Neural progenitor cell (in vitro differentiated cells): ENCODE results near the gene WWOX. TPM values are rescaled to one million over a fixed set of nuclear protein-coding genes. Genes with fewer than 3 reads are reported as not detected.
"Not testable (repeated sequence)": the region's sequence is repeated elsewhere in the genome, so short reads cannot be mapped to it uniquely, and the experiment has no call there.

ENCODE experiments used
- DNase-seq: peaks from one replicate; pipeline ENCODE4 v3.0.0-alpha.2; 2016; ENCODE audit warnings: low spot score
- H2AFZ ChIP-seq: fragments of 200-600 bp; sonication (generic); replicated peaks from 2 replicates; pipeline ENCODE4 v1.6.1; 2016; ENCODE audit warnings: antibody characterized with exemption
- H3F3A ChIP-seq: fragments of 200-600 bp; sonication (generic); 2 replicates; pipeline ENCODE4 v1.6.1; 2016; ENCODE audit warnings: antibody characterized with exemption, low read depth
- H3K27ac ChIP-seq: fragments of 200-600 bp; sonication (generic); 2 replicates; pipeline ENCODE4 v1.5.1; 2016; ENCODE audit warnings: mild to moderate bottlenecking
- H3K27me3 ChIP-seq: fragments of 200-600 bp; sonication (generic); 2 replicates; pipeline ENCODE4 v1.6.1; 2016; ENCODE audit warnings: mild to moderate bottlenecking, moderate library complexity
- H3K36me3 ChIP-seq: fragments of 200-600 bp; sonication (generic); 2 replicates; pipeline ENCODE4 v1.5.1; 2016
- H3K4me1 ChIP-seq: fragments of 200-600 bp; sonication (generic); 2 replicates; pipeline ENCODE4 v1.6.1; 2016; ENCODE audit warnings: mixed run types
- H3K4me2 ChIP-seq: fragments of 200-600 bp; sonication (generic); 2 replicates; pipeline ENCODE4 v1.6.1; 2016
- H3K4me3 ChIP-seq: fragments of 200-600 bp; sonication (generic); 2 replicates; pipeline ENCODE4 v1.5.1; 2016
- H3K79me2 ChIP-seq: fragments of 200-600 bp; sonication (generic); 2 replicates; pipeline ENCODE4 v1.6.1; 2016; ENCODE audit warnings: low read depth
- H3K9ac ChIP-seq: fragments of 200-600 bp; sonication (generic); 2 replicates; pipeline ENCODE4 v1.6.1; 2016
- H3K9me3 ChIP-seq: fragments of 200-600 bp; sonication (generic); 2 replicates; pipeline ENCODE4 v1.5.1; 2016; ENCODE audit warnings: low read depth
- H4K20me1 ChIP-seq: fragments of 200-600 bp; sonication (generic); 2 replicates; pipeline ENCODE4 v1.6.1; 2016; ENCODE audit warnings: low read depth
- H3K27ac Mint-ChIP-seq: 3 replicates; pipeline ENCODE4 v1.8.0; 2021; ENCODE audit warnings: mixed read lengths
- H3K27me3 Mint-ChIP-seq: 2 replicates; pipeline ENCODE4 v1.8.0; 2022; ENCODE audit warnings: low read depth, mild to moderate bottlenecking, inconsistent platforms, moderate library complexity, mixed read lengths; ENCODE audit not compliant: insufficient read depth
- H3K36me3 Mint-ChIP-seq: 3 replicates; pipeline ENCODE4 v1.8.0; 2021; ENCODE audit warnings: mixed read lengths
- H3K4me1 Mint-ChIP-seq: 3 replicates; pipeline ENCODE4 v1.8.0; 2021; ENCODE audit warnings: mixed read lengths
- H3K4me3 Mint-ChIP-seq: 3 replicates; pipeline ENCODE4 v1.8.0; 2021; ENCODE audit warnings: mild to moderate bottlenecking, moderate library complexity, mixed read lengths
- H3K9me3 Mint-ChIP-seq: 3 replicates; pipeline ENCODE4 v1.8.0; 2020; ENCODE audit warnings: mixed read lengths
- CTCF ChIP-seq: fragments of 200-600 bp; sonication (generic); IDR thresholded peaks from 2 replicates; pipeline ENCODE4 v1.5.1; 2017; ENCODE audit warnings: antibody characterized with exemption, mild to moderate bottlenecking
- EZH2 ChIP-seq: fragments of 200-600 bp; sonication (generic); IDR thresholded peaks from 2 replicates; pipeline ENCODE4 v1.6.1; 2017; ENCODE audit warnings: antibody characterized with exemption, mild to moderate bottlenecking, moderate library complexity
- EZH2phosphoT487 ChIP-seq: fragments of 200-600 bp; sonication (generic); IDR thresholded peaks from 2 replicates; pipeline ENCODE4 v1.6.1; 2017; ENCODE audit warnings: antibody characterized with exemption
- total RNA-seq: library from RNA; depleted of rRNA; stranded (reverse); fragments of >200 nt; gene quantifications from 2 replicates; pipeline ENCODE4 v1.2.3, GENCODE V29; 2015; ENCODE audit warnings: low replicate concordance

Gene WWOX
- total RNA-seq, 1 donor from 2014 or later = 63.7 TPM

DNA sequence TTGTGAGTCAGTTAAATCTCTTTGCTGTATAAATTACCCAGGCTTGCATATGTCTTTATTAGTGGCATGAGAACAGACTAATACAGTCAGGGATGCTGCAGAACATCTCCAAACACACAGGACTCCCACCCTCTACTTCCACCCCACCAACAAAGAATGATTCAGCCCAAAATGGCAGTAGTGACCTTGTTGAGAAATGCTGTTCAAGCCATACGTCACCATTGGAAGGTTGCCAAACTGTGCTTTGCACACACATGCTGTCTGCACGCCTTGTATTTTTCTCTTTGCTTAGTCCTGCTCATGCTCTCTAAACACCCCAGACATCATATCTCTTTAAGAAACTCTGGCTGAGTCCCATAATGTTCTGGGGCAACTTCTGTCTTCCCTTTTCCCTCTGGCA lies 589.6 kb downstream of the WWOX start:
- Histone ChIP-seq H3F3A (no peaks in the 10 kb centered on the region), H3K4me2 (no peak overlapping the region), H3K9me3 (no peaks in the 10 kb centered on the region), H3K27me3 (no peaks in the 10 kb centered on the region), H3K4me3 (no peak overlapping the region), H2AFZ (no peak overlapping the region), H3K79me2 (no peaks in the 10 kb centered on the region), H3K27ac (no peak overlapping the region), H3K36me3 (no peaks in the 10 kb centered on the region), H4K20me1 (no peaks in the 10 kb centered on the region), H3K4me1 (no peaks in the 10 kb centered on the region), H3K9ac (no peak overlapping the region)
- Mint-ChIP-seq H3K4me3 (no peak overlapping the region), H3K36me3 (no peaks in the 10 kb centered on the region), H3K4me1 (peaks cover 2% of the 10 kb centered on the region), H3K27ac (no peak overlapping the region), H3K9me3 (peaks cover 4% of the 10 kb centered on the region), H3K27me3 (peaks cover 3% of the 10 kb centered on the region)
- DNase-seq = no peak
- no peak for TF ChIP-seq CTCF
- TF ChIP-seq EZH2phosphoT487 = no peak
- no peak for TF ChIP-seq EZH2

- H3K4me1 Mint-ChIP-seq = peaks cover 6% of the 10 kb centered on the region
- Histone ChIP-seq H3K27ac (no peak overlapping the region), H3K4me3 (no peak overlapping the region), H3K79me2 (no peaks in the 10 kb centered on the region), H3K27me3 (no peaks in the 10 kb centered on the region), H2AFZ (no peak overlapping the region), H4K20me1 (no peaks in the 10 kb centered on the region), H3K4me2 (no peak overlapping the region), H3K9me3 (no peaks in the 10 kb centered on the region), H3F3A (no peaks in the 10 kb centered on the region), H3K36me3 (no peaks in the 10 kb centered on the region), H3K4me1 (no peaks in the 10 kb centered on the region), H3K9ac (no peak overlapping the region)
- TF ChIP-seq CTCF (no peak), EZH2phosphoT487 (no peak), EZH2 (no peak)
- peaks cover 4% of the 10 kb centered on the region for H3K9me3 Mint-ChIP-seq
- H3K36me3 Mint-ChIP-seq = no peaks in the 10 kb centered on the region
- no peak overlapping the region for H3K4me3 Mint-ChIP-seq
- DNase-seq = no peak
- no peak overlapping the region for H3K27ac Mint-ChIP-seq
- H3K27me3 Mint-ChIP-seq = peaks cover 3% of the 10 kb centered on the region
Observed at GRCh38 chr16:78689536-78689935, 590.1 kb downstream of the WWOX start.

DNA sequence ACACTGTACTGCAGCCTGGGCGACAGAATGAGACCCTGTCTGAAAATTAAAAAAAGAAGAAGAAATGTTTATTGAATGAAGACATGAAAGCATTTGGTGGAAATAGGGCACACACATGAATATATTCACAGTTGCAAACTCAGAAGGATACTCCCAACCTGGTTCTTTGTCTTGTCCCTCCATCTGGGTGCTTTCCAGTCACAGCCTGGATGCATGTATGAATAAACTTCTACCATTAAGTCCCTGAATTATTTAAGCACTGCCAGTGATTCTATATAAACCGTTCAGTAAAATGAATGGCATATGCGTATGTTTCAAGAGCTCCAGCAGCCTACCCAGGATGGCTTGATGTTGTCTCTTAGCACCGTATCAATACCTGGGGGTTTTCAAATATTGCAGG lies 591.1 kb downstream of the WWOX start:
- no peaks in the 10 kb centered on the region for H3K9me3 ChIP-seq
- H3K27ac ChIP-seq = no peak overlapping the region
- peaks cover 4% of the 10 kb centered on the region for H3K9me3 Mint-ChIP-seq
- H3K4me1 Mint-ChIP-seq = peaks cover 13% of the 10 kb centered on the region
- H3K27ac Mint-ChIP-seq = no peak overlapping the region
- H3K4me1 ChIP-seq = no peaks in the 10 kb centered on the region
- no peak for TF ChIP-seq CTCF
- TF ChIP-seq EZH2 = no peak
- TF ChIP-seq EZH2phosphoT487 = no peak
- H4K20me1 ChIP-seq = no peaks in the 10 kb centered on the region
- H3K9ac ChIP-seq = no peak overlapping the region
- H3F3A ChIP-seq = no peaks in the 10 kb centered on the region
- no peak overlapping the region for H2AFZ ChIP-seq
- DNase-seq = no peak
- no peaks in the 10 kb centered on the region for H3K27me3 Mint-ChIP-seq
- no peak overlapping the region for H3K4me3 ChIP-seq
- H3K4me2 ChIP-seq = no peak overlapping the region
- H3K27me3 ChIP-seq = no peaks in the 10 kb centered on the region
- H3K36me3 Mint-ChIP-seq = no peaks in the 10 kb centered on the region
- H3K4me3 Mint-ChIP-seq = no peak overlapping the region
- no peaks in the 10 kb centered on the region for H3K36me3 ChIP-seq
- no peaks in the 10 kb centered on the region for H3K79me2 ChIP-seq

- not testable (repeated sequence) for H3K9me3 ChIP-seq, H4K20me1 ChIP-seq, H3K9me3 Mint-ChIP-seq, H3K36me3 Mint-ChIP-seq, H3K27ac Mint-ChIP-seq, H3K4me3 ChIP-seq, H2AFZ ChIP-seq, H3K36me3 ChIP-seq, H3K4me1 ChIP-seq, H3K9ac ChIP-seq, H3K27me3 ChIP-seq, DNase-seq, H3K27ac ChIP-seq, H3K4me3 Mint-ChIP-seq, H3F3A ChIP-seq, H3K27me3 Mint-ChIP-seq, H3K4me2 ChIP-seq, H3K79me2 ChIP-seq
- H3K4me1 Mint-ChIP-seq = peaks cover 16% of the 10 kb centered on the region
Observed at GRCh38 chr16:78691746-78692145, 592.3 kb downstream of the WWOX start.
